HPDE6-E6E7 (cell line): ENCODE measurements around the gene NMT1.
"Not testable (repeated sequence)": the region's sequence is repeated elsewhere in the genome, so short reads cannot be mapped to it uniquely, and the experiment has no call there.

Experiments used
- DNase-seq: peaks from one replicate; pipeline ENCODE4 v3.0.0; 2011; ENCODE audit warnings: missing footprints; ENCODE audit errors: extremely low spot score

NMT1 gene

DNA sequence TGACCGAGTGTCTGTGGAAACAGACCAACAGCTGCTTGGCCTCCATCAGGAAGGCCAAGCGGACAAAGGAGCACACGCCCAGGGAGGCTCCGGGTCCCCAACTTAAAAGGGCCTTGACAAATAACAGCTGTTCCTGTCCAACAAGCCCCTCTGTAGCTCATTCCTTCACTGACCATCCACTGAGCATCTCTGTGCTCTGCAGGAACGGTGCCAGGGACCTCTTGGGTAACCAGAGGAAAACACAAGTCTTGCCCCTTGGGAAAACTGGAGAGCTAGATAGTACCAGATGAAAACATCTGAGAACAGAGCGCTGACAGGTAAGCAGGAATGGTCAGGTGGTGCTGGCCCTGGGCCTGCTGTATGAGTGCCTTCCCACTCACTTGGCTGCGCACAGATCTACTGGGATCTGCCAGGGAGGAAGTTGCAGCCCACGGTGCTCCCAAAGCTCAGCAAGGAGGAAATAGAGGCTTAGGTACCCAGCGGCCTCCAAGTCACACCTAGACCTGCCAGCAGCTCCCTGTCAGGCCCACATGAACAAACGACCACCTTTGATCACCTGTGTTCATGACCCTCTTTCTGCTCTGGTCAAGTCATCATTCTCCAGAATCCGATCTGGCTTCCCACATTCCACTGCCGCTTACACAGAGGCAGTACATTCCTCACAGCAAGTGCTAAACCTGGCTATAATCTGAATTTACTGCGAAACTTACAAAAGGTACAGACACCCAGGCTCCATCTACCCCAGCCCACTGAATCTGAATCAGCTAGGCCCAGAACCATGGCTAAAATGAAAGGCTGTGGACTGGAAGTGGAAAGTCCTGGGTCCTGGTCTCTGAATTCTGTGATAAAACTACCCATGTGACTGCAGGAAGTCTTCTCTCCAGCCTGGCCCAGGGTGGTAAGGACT, 22.1 kb upstream of the NMT1 start:
- DNase-seq = no peak

DNA sequence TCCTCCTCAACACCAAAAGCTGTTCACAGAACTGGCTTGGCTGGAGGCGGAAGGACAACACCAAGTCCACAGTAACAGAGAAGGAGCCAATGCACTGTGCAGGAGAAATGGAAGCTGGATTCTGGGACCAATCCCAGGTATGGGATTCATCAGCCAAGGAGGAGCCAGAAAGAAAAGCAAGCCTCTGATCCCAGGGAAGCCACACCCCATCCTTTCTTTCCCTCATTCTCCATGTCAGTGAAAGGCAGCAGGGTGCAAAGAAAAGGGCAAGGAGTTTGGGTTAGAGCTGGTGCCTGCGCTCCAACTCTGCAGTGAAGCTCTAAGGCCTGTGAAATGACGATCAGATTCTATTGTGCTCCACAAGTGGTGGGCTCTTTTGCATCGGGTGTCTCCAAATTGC, 20.7 kb upstream of the NMT1 start:
- DNase-seq = no peak

DNA sequence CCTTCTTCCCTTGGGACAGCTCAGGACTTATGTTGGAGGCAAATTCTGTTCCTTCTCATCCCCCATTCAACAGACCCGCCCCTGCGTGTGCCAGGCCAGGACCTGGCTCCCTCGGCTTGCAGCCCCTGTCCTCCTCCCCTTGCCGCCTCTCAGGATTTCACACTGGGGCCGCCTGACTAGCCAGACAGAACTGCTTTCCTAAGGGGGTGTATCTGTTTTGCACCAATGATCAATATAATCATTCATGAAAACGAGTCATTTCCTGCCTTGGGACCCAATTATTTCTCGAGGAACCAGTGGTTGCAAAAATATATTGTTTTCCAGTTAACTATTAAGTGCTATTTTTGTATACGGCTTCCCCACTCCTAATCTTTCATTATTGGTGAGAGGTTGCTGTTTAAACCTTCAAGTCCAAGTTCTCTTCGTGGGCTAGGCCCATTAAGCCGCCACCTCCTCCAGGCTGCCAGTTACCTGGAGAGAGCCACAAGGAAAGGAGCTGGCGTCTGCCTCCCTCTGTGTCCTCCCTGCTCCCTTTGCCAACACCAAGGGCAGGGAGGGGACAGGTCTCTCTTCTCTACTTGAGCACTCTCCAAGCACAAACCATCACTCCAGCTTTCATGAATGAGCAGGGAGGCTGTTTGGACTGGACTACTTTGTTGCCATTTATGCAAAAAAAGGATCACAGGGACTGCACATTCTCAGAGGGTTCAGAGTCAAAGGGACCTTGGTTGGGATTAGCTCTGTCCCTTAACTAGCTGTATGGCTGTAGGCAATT, 18.6 kb upstream of the NMT1 start:
- DNase-seq = no peak

DNA sequence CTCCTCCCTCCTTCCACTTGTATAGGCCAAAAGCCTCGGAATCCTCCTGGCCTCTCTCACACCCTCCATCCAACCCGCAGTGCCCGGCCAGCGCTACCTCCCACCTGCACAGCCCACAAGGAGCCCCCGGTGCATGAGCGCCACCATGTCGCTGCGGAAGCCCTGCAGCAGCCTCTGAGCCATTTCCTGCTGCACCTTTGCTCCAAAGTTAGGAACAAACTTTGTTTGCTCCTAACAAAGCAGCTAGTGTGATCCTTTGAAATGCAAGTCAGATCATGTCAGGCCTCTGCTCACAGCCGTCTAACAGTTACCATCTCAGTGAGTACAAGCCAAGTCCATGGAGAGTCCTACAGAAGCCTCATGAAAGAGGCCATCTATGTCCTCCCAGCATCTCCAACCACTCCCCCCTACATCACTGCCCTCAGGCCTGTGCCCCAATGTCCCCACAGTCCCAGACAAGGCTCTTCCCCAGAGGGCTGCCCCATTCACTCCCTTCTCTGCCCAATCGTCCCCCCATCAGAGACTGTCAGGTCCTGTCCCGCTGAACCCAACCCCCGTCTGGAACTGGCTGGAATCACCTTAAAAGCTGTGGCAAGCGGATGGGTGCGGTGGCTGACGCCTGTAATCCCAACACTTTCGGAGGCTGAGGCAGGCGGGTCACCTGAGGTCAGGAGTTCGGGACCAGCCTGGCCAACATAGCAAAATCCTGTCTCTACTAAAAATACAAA, 17.1 kb upstream of the NMT1 start:
- no peak for DNase-seq

DNA sequence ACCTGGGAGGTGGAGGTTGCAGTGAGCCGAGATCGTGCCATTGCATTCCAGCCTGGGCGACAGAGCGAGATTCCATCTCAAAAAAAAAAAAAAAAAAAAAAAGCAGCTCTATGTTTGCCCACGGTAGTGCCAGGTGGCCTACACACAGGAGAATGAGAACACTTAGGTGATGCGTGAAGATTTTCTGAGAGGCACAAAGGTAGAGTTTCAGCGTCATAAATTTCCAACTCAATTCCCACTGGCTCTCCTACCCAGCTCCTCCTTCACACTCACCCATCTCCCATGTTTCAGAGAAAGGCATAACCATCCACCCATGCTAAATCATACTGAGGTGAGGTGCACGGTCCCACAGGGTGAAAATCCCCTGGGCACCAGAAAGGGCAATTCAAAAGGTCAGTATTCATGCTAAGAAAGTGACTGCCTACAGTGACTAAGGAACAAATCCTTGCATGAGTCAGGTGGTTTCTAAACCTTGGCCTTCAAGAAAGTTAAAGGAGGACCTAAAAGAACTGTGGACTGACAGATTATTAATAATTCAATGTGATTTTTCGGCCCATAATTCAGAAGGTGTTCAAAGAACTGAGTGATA, 14.5 kb upstream of the NMT1 start:
- no peak for DNase-seq

DNA sequence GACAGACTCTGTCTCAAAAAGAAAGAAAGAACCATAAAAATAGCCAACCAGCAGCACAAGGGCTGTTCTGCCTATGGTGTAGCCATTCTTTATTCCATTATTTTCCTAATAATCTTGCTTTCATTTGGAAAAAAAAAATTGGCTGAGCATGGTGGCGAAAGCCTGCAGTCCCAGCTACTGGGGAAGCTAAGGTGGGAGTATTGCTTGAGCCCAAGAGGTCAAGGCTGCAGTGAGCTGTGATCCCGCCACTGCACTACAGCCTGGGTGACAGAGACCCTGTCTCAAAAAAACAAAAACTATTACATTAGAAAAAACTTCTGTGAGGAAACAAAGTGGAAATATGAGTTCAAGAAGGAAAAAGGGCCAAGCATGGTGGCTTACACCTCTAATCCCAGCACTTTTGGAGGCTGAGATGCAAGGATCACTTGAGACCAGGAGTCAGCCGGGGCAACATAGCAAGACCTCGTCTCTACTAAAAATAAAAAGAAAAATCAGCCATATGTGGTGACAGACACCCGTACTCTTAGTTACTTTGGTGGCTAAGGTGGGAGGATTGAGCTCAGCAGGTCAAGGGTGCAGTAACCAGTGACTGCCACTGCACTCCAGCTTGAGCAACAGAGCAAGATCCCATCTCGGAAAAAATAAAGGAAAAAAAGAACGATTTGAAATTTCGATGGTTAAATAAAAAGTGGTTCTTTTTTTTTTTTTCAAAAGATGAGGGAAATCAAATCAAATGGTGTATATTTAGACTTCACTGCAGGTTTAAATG, 12.1 kb upstream of the NMT1 start:
- DNase-seq = no peak

DNA sequence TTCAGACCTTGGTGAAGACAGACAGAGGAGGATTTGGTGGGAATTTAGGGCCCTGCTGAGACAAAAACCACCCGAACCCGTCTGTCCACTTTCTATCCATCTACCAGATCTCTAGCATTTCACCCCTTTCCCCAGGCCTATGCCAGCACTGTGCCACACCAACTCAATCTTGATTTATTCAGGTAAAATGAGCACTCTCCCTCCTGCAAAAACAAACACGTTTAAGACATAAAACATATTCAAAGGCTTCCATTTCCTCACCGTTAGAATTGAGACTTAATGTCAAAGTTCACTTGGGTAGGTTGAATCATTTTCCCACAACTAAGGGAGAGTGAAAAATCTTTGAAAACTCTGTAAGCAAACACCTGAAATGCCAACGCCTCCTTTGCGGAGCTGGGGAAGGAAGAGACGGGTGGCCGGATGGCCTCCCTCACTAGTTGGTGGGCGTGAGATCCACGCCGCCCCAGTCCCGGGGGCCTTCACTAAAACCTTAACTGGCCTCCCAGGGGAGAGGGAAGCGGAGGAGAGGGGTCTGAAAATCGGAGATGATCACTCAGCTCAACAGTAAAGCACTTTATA, 10.5 kb upstream of the NMT1 start:
- DNase-seq = no peak

DNA sequence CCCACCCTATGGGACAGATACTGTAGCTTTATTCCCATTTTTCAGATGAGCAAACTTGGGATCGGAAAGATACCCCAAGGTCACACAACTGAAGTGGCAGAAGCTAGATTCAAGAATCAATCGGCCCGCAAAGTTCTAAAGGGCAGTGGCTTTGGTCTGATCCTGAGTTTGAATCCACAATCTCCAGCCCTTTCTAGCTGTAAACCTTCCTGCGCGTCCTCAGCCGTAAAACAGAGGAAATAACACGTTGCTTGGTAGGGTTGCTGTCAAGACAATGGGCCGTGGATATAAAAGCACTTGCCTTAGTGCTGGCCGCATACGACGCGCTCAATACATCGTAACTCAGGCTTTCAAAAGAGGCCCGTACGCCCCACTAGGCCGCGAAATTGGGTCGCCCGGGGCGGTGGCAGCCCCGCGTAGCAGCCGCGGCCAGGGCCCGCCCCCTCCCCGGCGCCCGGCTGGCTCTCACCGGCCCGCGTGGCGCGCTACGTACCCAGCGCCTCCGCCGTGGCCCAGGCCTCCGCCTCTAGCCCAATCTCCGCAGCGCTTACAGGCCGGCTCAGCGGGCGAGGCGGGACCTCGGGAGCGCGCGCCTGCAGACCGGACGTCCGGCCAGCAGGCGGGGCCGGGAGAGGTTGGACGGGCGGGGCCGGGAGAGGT, 9.9 kb upstream of the NMT1 start, which contains the start of gene DCAKD:
Gene DCAKD, minus strand, starts transcription at position 573 of the 660 bp plus-strand sequence. CDS start 16,747 bp downstream, outside the sequence.
- peak; percentile 88 for DNase-seq

DNA sequence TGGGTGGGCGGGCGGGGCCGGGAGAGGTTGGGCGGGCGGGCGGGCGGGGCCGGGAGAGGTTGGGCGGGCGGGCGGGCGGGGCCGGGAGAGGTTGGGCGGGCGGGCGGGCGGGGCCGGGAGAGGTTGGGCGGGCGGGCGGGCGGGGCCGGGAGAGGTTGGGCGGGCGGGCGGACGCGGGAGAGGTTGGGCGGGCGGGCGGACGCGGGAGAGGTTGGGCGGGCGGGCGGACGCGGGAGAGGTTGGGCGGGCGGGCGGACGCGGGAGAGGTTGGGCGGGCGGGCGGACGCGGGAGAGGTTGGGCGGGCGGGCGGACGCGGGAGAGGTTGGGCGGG, 9.4 kb upstream of the NMT1 start:
- DNase-seq = not testable (repeated sequence)

DNA sequence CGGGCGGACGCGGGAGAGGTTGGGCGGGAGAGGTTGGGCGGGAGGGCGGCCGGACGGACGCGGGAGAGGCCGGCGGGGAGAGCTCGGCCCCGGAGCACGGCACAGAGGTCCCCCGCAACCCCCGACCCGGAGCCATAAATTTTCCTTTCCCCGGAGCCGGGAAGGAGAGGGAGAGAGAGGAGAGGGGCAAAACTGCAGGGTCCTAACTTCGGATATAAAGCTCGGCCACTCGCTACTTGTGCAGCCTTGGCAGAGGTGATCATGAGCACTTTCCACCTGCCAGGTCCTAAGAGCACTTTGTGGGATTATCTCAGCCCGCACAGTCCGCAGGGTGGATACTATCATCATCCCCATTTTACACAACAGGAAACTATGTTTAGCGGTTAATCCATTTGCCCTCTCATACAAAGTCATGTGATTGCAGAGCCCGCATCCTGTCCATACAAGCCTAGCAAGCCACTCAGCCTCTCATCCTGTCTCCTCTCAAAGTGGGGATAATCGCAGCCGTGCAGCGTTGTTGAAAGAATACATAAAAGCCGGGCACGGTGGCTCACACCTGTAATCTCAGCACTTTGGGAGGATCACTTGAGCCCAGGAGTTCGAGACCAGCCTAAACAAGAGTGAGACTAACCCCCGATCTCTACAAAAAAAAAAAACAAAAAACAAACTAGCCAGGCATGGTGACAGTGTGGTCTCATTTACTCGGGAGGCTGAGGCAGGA, 8.9 kb upstream of the NMT1 start:
- DNase-seq = no peak

DNA sequence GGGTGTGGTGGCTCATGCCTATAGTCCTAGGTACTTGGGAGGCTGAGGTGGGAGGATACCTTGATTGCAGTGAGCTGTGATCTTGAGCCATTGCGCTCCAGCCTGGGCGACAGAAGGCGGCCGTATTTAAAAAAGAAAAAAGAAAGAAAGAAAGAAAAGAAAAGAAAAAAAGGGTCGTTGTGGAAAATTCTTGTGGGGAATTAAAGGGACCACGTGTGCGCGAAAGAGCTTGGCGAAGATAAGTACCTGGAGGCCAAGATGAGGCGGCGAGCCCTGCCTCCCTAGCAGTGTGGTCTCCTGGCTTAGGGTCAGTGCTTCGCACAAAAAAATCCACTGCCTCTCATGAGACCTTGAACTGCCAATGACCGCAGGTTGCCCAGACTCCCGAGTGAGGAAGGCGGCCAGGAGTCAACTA, 728 bp upstream of the NMT1 start:
- no peak for DNase-seq

DNA sequence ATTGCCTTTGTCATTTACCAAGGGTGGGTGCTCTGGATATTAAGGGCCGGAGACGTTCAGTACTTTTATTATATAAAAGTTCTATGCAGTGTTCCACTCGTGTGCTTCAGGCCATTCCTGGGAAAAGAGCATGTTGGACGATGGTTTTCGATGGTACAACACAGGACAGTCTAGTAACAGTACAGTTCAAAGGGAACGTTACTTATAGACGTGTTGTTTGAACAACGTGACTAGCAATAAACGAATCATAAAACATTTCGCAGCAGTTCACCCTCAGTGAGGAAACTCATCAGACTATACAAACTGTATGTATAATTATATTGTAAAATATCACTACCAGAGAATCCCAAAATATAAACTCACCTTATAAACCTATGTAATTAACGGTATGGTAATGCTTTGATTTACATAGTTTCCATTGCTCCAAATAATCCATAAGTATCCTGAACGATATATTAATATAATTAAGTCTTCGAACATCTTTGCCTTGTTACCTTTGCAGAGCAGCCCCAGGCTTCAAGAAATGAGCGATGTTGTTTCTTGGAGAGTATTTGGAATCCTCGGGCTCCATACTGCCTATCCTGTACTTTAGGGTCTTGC, 589 bp downstream of the NMT1 start:
- no peak for DNase-seq

DNA sequence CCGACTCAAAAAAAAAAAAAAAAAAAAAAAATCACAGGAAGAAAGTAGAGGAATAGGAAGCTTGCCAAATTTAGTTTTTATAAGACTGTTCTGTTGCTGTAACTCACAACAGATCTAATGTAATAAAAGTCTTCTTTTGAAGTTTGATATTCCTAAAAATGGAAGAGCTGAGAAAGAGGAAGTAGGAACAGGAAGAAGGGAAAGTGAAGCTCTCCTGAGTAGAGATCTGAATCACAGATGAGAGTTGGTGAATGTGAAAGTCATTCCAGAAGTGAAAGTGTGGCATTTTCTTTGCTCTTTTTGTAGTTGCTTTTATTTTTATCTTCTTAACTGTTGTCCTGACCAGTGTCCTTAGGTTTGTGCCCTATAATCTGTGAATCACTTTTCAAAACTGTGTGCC, 2.1 kb downstream of the NMT1 start:
- no peak for DNase-seq

DNA sequence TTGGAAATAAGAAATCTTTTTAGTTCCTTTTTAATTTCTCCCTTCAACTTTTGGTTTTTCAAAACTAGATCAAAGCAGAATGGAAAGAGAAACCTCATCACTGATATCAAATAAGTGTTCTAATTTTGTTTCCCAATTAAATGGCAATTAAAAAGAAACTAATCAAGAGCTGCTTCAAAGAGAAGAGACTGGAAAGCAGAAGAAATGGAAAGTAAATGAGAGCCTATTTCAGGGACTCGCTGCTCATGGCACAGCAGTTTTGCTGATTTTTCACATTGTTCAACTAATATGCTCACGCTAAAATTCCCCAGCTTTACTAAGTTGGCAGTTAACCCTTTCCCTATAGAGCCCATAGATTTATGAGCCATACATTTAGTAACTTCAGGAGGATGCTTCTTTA, 6.5 kb downstream of the NMT1 start:
- DNase-seq = no peak

DNA sequence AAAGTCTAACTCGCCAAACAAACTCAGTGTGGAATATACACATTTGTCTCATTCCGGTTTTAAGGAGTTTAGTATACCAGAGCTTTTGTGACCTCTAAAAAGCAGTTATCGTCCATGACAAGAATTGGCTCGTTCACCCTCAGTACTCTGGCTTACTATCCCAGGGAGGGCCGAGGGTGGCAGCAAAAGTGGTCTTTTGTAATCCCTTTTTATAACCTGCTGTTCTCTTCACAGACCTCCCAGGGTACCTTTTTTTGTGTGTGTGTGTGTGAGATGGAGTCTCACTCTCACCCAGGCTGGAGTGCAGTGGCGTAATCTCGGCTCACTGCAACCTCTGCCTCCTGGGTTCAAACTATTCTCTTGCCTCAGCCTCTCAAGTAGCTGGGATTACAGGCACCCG, 8.9 kb downstream of the NMT1 start:
- DNase-seq = no peak

DNA sequence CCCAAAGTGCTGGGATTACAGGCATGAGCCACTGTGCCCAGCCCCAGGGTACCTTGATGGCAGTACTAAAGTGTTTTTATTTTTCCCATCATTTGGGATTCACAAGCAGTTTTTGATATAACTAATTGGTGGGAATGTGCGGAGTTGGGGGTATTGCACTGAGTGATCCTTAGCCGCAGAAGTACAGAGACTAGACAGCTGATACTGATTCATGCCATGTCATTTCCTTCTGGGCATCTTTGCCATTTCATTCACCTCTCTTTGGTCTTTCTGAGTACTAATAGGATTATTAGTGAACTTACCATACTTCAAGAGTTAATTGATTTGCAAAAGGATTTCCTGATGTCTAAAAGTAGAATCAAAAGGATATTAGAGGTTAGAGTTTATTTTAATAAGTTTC, 9.7 kb downstream of the NMT1 start:
- DNase-seq = no peak

DNA sequence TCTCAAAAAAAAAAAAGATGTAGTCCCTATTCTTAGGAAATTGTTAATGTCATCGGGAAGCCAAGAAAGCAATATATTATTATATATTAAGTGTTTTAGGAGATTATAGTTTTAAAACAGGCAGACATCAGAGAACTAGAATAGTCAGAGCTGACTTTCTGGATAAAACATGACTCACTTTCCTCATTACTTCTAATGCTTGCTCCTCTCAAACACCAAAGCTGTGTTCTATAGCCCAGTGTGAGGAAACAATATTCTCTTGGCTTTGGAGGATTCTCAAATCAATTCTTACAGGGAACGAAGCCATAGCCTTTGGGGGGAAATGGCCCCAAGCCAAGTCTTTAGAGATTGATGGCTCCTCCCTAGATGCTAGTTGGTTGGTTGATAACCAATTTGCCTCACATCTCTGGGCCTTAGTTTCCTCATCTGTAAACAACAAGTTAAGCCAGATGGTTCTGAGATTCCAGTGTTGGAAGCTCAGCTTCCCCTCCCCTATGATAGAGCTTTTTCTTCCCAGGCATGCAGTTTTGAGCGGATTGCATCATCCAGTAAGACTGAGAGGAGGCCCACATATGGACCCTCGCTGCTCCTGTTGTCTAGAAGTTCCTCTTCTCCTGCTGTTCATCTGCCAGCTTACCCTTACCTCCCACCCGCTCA, 12.4 kb downstream of the NMT1 start:
- no peak for DNase-seq

DNA sequence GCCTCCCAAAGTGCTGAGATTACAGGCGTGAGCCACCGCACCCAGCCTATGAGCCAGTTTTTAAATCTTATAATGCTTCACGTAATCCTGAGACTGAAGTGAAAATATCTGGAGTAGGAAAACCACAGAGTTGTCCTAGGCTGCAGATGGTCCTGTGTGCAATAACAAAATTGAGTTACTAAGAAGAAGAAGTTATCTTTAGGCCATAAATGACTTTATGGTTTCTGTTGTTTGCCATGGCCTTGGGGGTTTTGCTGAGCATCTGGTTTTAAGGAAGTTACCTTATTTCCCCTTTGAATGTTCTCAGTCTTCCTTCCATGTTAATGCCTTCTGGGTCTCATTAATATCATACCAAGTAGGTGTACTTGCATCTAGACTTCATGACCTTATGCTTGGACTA, 16.5 kb downstream of the NMT1 start:
- no peak for DNase-seq
